GM19452 (cell line): ENCODE data around the gene THAP8.

Experiments used
- ATAC-seq: cut with Tn5 transposase; IDR thresholded peaks from one replicate; pipeline ENCODE4 v1.9.1; 2021; ENCODE audit not compliant: unreplicated experiment

The THAP8 gene

GRCh38 chr19:36054119-36054732 is at the start of gene THAP8:
THAP8 (minus strand) TSS chr19:36054285; CDS start chr19:36054217, 68 bp downstream.
- ATAC-seq, result peak; percentile 83

- no peak for ATAC-seq
Observed at GRCh38 chr19:36103040-36103626, 49.0 kb upstream of the THAP8 start.

- no peak for ATAC-seq
Observed at GRCh38 chr19:36101550-36102327, 47.7 kb upstream of the THAP8 start.

DNA sequence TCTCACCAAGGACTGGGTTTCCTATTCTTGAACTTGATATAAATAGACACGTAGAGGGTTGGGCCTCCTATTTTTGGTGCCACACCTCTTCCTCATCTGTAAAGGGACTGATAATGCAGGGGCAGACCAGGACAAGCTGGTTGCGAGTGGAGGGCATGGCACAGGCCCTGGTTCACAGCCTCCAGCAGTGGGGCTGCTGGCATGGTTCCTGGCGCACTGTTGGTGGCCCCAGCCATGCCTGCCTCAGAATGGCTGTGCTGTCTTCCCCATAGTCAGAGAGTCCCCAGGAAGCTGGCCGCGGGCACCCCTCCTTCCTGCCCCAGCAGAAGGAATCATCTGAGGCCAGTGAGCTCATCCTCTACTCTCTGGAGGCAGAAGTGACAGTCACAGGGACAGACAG is 46.4 kb upstream of the THAP8 start:
- no peak for ATAC-seq

DNA sequence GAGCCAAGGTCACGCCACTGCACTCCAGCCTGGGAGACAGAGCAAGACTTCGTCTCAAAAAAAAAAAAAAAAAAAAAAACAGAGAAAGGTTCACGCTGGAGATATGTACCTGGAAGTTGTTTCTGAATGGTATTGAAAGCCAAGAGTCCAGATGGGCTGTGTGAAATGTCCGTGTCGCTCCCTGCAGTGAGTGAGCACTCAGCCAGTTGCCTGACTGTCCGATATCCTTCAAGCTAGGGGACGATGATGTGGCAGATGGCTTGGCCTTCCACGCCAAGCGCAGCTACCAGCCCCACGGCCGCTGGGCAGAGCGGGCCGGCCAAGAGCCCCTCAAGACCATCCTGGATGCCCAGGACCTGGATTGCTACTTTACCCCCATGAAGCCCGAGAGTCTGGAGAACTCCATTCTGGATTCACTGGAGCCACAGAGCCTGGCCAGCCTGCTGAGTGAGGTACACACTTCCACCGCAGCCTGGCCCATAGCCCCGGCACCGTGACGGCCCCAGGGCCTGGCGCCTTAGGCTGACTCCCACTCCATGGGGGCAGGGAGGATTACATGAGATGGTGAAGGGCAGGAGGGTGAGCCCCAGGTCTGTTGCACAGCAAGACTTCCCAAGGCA is 45.2 kb upstream of the THAP8 start:
- ATAC-seq, result no peak

GRCh38 chr19:36097036-36097435 is 43.0 kb upstream of the THAP8 start:
- no peak for ATAC-seq

- no peak for ATAC-seq
Observed at GRCh38 chr19:36093687-36094086, 39.6 kb upstream of the THAP8 start.

- ATAC-seq, result no peak
Observed at GRCh38 chr19:36093146-36093662, 39.1 kb upstream of the THAP8 start.

- ATAC-seq, result no peak
Observed at GRCh38 chr19:36092566-36092965, 38.5 kb upstream of the THAP8 start.

GRCh38 chr19:36090910-36091695 is 37.0 kb upstream of the THAP8 start:
- no peak for ATAC-seq

DNA sequence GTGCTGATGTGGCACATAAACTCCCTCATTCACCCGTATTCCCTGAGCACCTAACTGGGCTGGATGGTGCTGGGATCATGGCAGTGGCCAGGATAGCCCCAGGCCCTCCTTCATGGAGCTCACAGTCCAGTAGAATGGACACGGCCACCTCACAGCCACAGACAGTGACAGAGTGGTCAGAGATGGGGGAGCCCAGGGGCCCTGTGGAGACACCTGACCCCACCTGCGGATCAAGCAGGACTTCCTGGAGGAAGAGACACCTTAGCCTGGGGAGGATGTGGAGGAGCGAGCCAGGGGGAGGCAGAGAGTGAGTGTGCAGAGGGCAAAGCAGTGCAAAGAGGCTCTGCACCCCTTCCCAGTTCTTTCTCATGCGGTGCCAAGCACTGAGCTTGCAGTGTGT is 35.8 kb upstream of the THAP8 start:
- ATAC-seq, result no peak

DNA sequence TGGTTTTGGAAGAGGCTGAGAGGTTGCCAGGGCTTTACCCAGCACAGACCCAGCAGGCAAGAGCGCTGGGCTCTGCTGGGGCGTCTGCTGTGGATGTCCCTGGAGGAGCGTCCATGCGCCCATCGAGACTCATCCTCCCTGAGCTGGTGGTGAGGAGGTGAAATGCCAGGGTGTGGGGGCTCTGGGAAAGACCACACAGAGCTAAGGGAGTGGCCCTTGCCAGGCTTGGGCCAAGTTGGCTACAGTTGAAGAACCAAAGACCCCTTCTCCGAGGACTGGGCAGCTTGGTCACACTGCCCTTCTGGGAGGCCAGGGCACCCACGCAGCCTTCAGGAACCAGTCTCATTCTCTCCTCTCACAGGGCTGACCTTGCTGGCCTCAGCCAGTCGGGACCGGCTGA is 32.2 kb upstream of the THAP8 start:
- no peak for ATAC-seq

GRCh38 chr19:36084231-36085009 is 30.3 kb upstream of the THAP8 start:
- ATAC-seq, result no peak

- no peak for ATAC-seq
Observed at GRCh38 chr19:36082916-36083315, 28.8 kb upstream of the THAP8 start.

DNA sequence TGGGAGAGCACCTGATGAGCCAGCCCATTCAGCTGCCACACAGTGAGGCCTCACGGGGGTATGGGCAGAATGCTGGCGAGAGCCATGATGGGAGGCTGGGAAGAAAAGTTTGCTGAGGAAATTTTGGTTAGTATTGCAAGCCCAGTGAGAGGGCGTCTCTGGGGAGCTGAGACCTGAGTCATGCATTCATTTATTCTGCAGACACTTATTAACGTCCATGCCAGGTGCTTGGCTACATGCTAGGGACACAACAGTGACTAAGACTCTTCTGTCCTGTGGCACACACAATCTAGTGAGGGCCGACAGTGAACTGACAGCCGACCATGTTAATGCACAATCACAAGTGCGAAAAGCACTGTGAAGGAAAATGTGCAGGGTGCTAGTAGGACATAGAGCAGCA is 27.8 kb upstream of the THAP8 start:
- no peak for ATAC-seq

DNA sequence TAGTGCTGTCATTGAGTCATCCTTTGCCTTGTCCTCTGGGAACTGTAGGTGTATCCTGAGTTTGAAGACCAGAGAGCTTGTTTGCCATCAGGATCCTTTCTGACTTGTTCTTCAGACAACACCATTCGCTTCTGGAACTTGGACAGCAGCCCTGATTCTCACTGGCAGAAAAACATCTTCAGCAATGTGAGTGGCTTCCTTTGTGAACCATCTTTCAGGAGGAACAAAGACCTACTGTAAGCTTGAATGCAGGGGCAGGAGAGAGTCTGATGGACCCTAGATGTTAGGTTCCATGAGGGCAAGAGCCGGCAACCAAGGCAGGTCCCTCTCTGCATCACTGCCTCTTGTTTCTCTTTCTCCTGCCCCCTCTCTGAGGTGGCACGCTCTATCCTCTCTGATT is 27.3 kb upstream of the THAP8 start:
- no peak for ATAC-seq

DNA sequence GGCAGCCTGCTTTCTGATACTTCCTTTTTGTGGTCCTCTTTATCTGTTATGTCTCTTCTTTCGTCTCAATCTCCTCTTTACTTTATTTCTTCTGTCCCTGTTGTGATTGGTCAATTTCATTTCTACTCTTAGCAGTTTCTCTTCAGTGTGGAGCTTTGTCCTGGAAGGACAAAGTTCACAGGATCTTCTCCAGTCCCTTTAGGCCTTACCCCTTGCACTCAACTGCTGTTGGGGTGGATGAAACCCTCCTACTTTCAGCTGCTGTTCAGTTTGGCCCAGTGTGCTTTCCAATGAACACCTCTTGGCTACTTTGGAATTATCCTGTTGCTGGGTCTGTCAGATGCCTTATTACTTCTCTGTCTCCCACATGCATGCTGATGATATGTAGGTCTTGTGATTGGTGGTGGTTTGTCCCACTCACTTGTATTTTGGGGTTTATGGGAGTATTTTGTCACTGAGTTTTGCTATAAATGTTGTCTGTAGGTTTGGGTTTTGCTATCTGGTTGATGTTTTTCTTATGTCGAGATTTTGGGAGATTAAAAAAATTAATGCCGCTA is 25.4 kb upstream of the THAP8 start:
- no peak for ATAC-seq

GRCh38 chr19:36073121-36073876 is 19.2 kb upstream of the THAP8 start:
- no peak for ATAC-seq

DNA sequence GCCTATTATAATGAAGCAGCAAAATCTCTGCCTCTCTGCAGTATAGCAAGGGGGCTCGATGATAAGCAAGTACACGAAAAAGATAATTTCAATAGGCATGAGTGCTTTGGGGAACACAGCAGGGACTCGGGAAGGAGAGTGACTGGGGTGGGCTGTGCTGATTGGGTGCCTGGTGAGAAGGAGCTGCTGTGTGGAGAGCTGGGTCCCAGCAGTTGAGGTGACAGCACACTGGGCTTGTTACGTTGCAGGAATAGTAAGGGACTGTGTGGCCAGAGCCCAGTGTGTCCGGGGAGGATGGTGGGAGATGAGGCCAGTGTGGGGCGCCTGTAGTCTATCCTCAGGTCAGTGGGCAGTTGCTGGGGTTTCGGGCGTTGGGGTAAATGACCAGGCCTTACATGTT is 18.0 kb upstream of the THAP8 start:
- ATAC-seq, result no peak
